ENCODE measurements around the gene SBF2.

Gene SBF2

DNA sequence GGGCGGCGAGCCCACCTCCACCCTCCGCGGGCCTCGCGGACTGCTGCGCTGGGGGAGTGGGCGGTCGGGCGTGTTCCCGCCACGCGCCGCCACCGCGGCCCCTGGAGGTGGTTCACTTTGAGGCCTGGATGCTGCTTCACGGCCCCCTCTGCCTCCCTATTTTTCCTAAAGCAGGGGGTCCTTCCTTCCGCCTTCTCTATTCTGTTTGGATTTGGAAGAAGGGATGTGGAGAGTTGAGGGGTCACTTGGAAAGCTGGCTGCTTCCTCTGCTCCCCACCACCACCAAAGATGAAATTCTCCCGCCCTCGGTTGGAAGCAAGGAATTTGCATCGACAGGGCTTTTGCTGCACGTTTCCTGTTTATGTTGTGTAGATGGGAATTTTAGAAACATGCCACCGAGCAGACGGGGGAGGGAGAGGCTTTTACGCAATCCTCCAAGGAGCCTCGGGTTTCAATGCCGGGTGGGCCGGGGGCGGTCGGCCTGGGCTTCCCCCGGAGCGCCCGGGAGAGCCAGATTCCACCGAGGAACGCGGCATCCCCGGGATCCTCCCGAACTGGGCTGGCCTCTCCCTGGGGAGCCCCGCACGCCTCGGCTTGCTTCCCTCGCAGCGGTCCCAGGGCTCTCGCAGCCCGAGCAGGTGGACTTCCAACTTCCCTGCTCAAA, 403 bp upstream of the SBF2 start:
- peak overlapping the region; percentile 69 for H3K27ac ChIP-seq (ENCODE audit: low read length)
- H3K4me1 ChIP-seq (ENCODE audit: insufficient read depth, low read length) = peaks cover 38% of the 10 kb centered on the region
- peaks cover 12% of the 10 kb centered on the region; the same call in 1 of the 2 replicates for H4K20me1 ChIP-seq (ENCODE audit: insufficient read depth, low read length)
- no peak for DNase-seq
- peaks cover 5% of the 10 kb centered on the region; the same call in 1 of the 2 replicates for H3K36me3 ChIP-seq (ENCODE audit: insufficient read depth, low read length)
- no peaks in the 10 kb centered on the region for H3K9me3 ChIP-seq (ENCODE audit: insufficient read depth, low read length, severe bottlenecking)
- peak overlapping the region; percentile 95 for H2AFZ ChIP-seq (ENCODE audit: low read depth, low read length)
- no peak for TF ChIP-seq EZH2 (IDR thresholded peaks at IDR 0.05; ENCODE audit: borderline replicate concordance, low read depth, low read length, severe bottlenecking)
- TF ChIP-seq, protein P1, sequence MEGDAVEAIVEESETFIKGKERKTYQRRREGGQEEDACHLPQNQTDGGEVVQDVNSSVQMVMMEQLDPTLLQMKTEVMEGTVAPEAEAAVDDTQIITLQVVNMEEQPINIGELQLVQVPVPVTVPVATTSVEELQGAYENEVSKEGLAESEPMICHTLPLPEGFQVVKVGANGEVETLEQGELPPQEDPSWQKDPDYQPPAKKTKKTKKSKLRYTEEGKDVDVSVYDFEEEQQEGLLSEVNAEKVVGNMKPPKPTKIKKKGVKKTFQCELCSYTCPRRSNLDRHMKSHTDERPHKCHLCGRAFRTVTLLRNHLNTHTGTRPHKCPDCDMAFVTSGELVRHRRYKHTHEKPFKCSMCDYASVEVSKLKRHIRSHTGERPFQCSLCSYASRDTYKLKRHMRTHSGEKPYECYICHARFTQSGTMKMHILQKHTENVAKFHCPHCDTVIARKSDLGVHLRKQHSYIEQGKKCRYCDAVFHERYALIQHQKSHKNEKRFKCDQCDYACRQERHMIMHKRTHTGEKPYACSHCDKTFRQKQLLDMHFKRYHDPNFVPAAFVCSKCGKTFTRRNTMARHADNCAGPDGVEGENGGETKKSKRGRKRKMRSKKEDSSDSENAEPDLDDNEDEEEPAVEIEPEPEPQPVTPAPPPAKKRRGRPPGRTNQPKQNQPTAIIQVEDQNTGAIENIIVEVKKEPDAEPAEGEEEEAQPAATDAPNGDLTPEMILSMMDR (IDR thresholded peaks at IDR 0.05; ENCODE audit: borderline replicate concordance, extremely low read depth, low read length, poor library complexity, severe bottlenecking) = no peak
- H3K27me3 ChIP-seq (ENCODE audit: insufficient read depth, low read length, poor library complexity) = no peaks in the 10 kb centered on the region
- peak overlapping the region; percentile 84 for H3K9ac ChIP-seq (ENCODE audit: low read depth, low read length)
- ATAC-seq (ENCODE audit: insufficient read depth, low read depth) = no peak
- peak overlapping the region; percentile 90 for H3K4me2 ChIP-seq (ENCODE audit: insufficient read depth, low read length)
- peak overlapping the region; percentile 64 to 91; a peak in 3 of 4 replicates for H3K4me3 ChIP-seq (ENCODE audit: low read depth in 1 of 2, low read length in 2 of 2)
- H3K79me2 ChIP-seq (ENCODE audit: insufficient read depth, low read length) = peaks cover 40% of the 10 kb centered on the region

DNA sequence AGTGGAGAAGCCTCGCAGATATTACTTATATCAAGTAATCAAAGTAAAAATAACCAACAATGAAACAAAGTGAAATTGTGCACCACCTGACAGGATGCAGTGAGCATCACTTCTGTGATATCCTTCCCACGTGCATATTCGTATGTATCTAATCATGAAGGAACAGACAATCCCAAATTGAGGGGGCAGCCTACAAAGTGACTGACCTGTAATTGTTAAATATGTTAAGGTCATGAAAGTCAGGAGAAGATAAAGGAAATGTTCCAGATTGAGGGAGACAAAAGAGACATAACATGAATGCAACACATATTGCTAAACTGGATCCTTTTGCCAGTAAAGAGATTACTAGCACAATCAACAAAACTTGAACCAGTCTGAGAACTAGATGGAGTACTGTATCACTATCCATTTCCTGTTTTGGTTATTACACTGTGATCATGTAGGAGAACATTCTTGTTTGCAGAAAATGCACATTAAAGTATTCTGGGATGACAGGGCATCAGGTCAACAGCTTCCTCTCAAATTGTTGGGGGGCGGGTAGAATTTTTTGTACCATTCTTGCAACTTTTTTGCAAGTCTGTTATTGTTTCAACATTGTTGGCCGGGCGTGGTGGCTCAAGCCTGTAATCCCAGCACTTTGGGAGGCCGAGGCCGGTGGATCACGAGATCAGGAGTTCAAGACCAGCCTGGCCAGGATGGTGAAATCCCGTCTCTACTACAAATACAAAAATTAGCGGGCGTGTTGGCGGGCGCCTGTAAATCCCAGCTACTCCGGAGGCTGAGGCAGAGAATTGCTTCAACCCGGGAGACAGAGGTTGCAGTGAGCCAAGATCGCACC, 2.0 kb downstream of the SBF2 start:
- ATAC-seq (ENCODE audit: insufficient read depth, low read depth) (no peak), DNase-seq (no peak)
- H3K4me1 ChIP-seq (ENCODE audit: insufficient read depth, low read length) = peaks cover 31% of the 10 kb centered on the region
- H2AFZ ChIP-seq (ENCODE audit: low read depth, low read length) = no peak overlapping the region
- TF ChIP-seq, protein P1 (IDR thresholded peaks at IDR 0.05; ENCODE audit: borderline replicate concordance, extremely low read depth, low read length, poor library complexity, severe bottlenecking) = no peak
- TF ChIP-seq EZH2 (IDR thresholded peaks at IDR 0.05; ENCODE audit: borderline replicate concordance, low read depth, low read length, severe bottlenecking) = no peak
- H3K9ac ChIP-seq (ENCODE audit: low read depth, low read length) = no peak overlapping the region
- H3K4me3 ChIP-seq (ENCODE audit: low read depth in 1 of 2, low read length in 2 of 2) = no peak overlapping the region
- no peak overlapping the region for H3K27ac ChIP-seq (ENCODE audit: low read length)
- H3K9me3 ChIP-seq (ENCODE audit: insufficient read depth, low read length, severe bottlenecking) = no peaks in the 10 kb centered on the region
- H4K20me1 ChIP-seq (ENCODE audit: insufficient read depth, low read length) = peaks cover 28% of the 10 kb centered on the region
- H3K4me2 ChIP-seq (ENCODE audit: insufficient read depth, low read length) = peak overlapping the region; percentile 90
- no peaks in the 10 kb centered on the region for H3K27me3 ChIP-seq (ENCODE audit: insufficient read depth, low read length, poor library complexity)
- peaks cover 9% of the 10 kb centered on the region; the same call in 1 of the 2 replicates for H3K36me3 ChIP-seq (ENCODE audit: insufficient read depth, low read length)
- H3K79me2 ChIP-seq (ENCODE audit: insufficient read depth, low read length) = peaks cover 47% of the 10 kb centered on the region

DNA sequence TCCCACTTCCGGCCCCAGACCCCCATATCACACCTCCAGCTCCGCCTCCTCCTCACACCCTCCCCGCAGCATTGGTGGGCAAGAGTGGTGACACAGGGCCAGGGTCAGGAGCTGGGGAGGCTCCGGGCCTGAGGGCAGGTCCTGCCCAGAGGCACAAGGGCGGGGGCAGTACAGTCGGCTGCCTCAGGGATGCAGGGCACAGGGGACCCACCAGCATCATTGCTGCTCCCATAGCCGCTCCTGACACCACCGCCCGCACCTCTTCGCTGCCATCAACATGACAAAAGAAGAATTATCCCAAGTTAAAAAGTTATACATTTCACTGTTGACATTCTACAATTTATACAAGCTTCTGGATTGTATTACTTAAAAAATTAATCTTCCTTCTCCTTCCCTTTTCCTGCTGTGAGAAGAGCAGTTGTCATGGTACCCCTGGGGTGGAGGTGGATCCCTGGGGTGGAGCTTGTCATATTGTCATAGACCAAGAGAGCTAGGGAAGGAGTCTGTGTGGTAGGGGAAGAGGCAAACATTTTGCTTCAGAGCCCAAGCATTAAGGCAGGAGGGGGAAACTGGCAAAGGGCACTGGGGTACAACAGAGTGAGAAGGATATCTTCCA, 4.1 kb downstream of the SBF2 start:
- Histone ChIP-seq H3K79me2 (ENCODE audit: insufficient read depth, low read length) (peaks cover 47% of the 10 kb centered on the region), H3K9ac (ENCODE audit: low read depth, low read length) (no peak overlapping the region), H3K9me3 (ENCODE audit: insufficient read depth, low read length, severe bottlenecking) (no peaks in the 10 kb centered on the region), H3K4me1 (ENCODE audit: insufficient read depth, low read length) (peaks cover 27% of the 10 kb centered on the region), H3K4me2 (ENCODE audit: insufficient read depth, low read length) (no peak overlapping the region), H3K27me3 (ENCODE audit: insufficient read depth, low read length, poor library complexity) (no peaks in the 10 kb centered on the region), H3K36me3 (ENCODE audit: insufficient read depth, low read length) (peaks cover 9% of the 10 kb centered on the region; the same call in 1 of the 2 replicates), H3K4me3 (ENCODE audit: low read depth in 1 of 2, low read length in 2 of 2) (no peak overlapping the region), H4K20me1 (ENCODE audit: insufficient read depth, low read length) (peaks cover 28% of the 10 kb centered on the region), H3K27ac (ENCODE audit: low read length) (no peak overlapping the region), H2AFZ (ENCODE audit: low read depth, low read length) (no peak overlapping the region)
- DNase-seq = no peak
- TF ChIP-seq, protein P1 (IDR thresholded peaks at IDR 0.05; ENCODE audit: borderline replicate concordance, extremely low read depth, low read length, poor library complexity, severe bottlenecking) = no peak
- TF ChIP-seq EZH2 (IDR thresholded peaks at IDR 0.05; ENCODE audit: borderline replicate concordance, low read depth, low read length, severe bottlenecking) = no peak
- ATAC-seq (ENCODE audit: insufficient read depth, low read depth) = no peak
